HEK293T (cell line): ENCODE data around the gene PTPN11.
"Not testable (repeated sequence)": the region's sequence is repeated elsewhere in the genome, so short reads cannot be mapped to it uniquely, and the experiment has no call there.

ENCODE experiments used
- CTCF ChIA-PET: fragments of 350-600 bp; formaldehyde crosslinking; extraction: SDS; loops from one replicate; lab custom pipeline; 2021; ENCODE audit warnings: antibody characterized with exemption, inconsistent platforms; lab: Yijun Ruan, JAX
- POLR2A ChIA-PET: fragments of 350-600 bp; formaldehyde crosslinking; extraction: SDS; loops from one replicate; lab custom pipeline; 2020; ENCODE audit warnings: antibody characterized with exemption, inconsistent platforms; lab: Yijun Ruan, JAX
- DNase-seq: peaks from one replicate; pipeline ENCODE4 v3.0.0; 2012; ENCODE audit warnings: mixed read lengths; ENCODE audit errors: extremely low spot score
- ARNT ChIP-seq: fragments of 450-650 bp; IDR thresholded peaks from 2 replicates; pipeline ENCODE4 v1.6.1; 2017; ENCODE audit warnings: mild to moderate bottlenecking
- BHLHE40 ChIP-seq: fragments of 450-650 bp; IDR thresholded peaks from 2 replicates; pipeline ENCODE4 v1.6.1; 2016; ENCODE audit warnings: mild to moderate bottlenecking, moderate library complexity, borderline replicate concordance
- CTBP1 ChIP-seq: fragments of 450-650 bp; IDR thresholded peaks from 2 replicates; pipeline ENCODE4 v1.6.1; 2016; ENCODE audit warnings: borderline replicate concordance
- ELF4 ChIP-seq: fragments of 450-650 bp; IDR thresholded peaks from 2 replicates; pipeline ENCODE4 v1.6.1; 2017; ENCODE audit warnings: antibody characterized with exemption
- FOXA1 ChIP-seq: fragments of 450-650 bp; IDR thresholded peaks from 2 replicates; pipeline ENCODE4 v1.6.1; 2016; ENCODE audit warnings: mild to moderate bottlenecking
- FOXK2 ChIP-seq: fragments of 450-650 bp; IDR thresholded peaks from 2 replicates; pipeline ENCODE4 v1.6.1; 2016; ENCODE audit warnings: mild to moderate bottlenecking
- FOXM1 ChIP-seq: fragments of 450-650 bp; IDR thresholded peaks from 2 replicates; pipeline ENCODE4 v1.6.1; 2017; ENCODE audit warnings: mild to moderate bottlenecking, borderline replicate concordance
- HDGF ChIP-seq: fragments of 450-650 bp; IDR thresholded peaks from 2 replicates; pipeline ENCODE4 v1.6.1; 2017; ENCODE audit warnings: antibody characterized with exemption, borderline replicate concordance
- L3MBTL2 ChIP-seq: fragments of 450-650 bp; conservative IDR thresholded peaks from 2 replicates; pipeline ENCODE4 v1.6.1; 2016; ENCODE audit warnings: mild to moderate bottlenecking
- LEF1 ChIP-seq: fragments of 450-650 bp; IDR thresholded peaks from 2 replicates; pipeline ENCODE4 v1.6.1; 2017; ENCODE audit warnings: mild to moderate bottlenecking, borderline replicate concordance
- NFRKB ChIP-seq: fragments of 450-650 bp; IDR thresholded peaks from 2 replicates; pipeline ENCODE4 v1.6.1; 2016; ENCODE audit warnings: mild to moderate bottlenecking, moderate library complexity
- PKNOX1 ChIP-seq: fragments of 450-650 bp; IDR thresholded peaks from 2 replicates; pipeline ENCODE4 v1.6.1; 2016
- SP1 ChIP-seq: fragments of 450-650 bp; IDR thresholded peaks from 2 replicates; pipeline ENCODE4 v1.6.1; 2017
- SUZ12 ChIP-seq: fragments of 450-650 bp; IDR thresholded peaks from 2 replicates; pipeline ENCODE4 v1.6.1; 2016; ENCODE audit warnings: mild to moderate bottlenecking
- TARDBP ChIP-seq: fragments of 450-650 bp; IDR thresholded peaks from 2 replicates; pipeline ENCODE4 v1.6.1; 2016
- ZNF384 ChIP-seq: fragments of 450-650 bp; IDR thresholded peaks from 2 replicates; pipeline ENCODE4 v1.6.1; 2016

Gene PTPN11

GRCh38 chr12:112430929-112431328, 12.2 kb downstream of the PTPN11 start:
- no peak for DNase-seq
- ChIA-PET CTCF (no interaction called here), POLR2A (no interaction called here)
- no peak for TF ChIP-seq PKNOX1
- no peak for TF ChIP-seq ELF4
- TF ChIP-seq HDGF = no peak
- no peak for TF ChIP-seq ARNT
- no peak for TF ChIP-seq CTBP1
- no peak for TF ChIP-seq FOXK2
- TF ChIP-seq ZNF384 = no peak
- TF ChIP-seq FOXM1 = no peak
- no peak for TF ChIP-seq BHLHE40
- no peak for TF ChIP-seq TARDBP

- no peak for TF ChIP-seq ZNF384
- TF ChIP-seq L3MBTL2 = no peak
- no peak for TF ChIP-seq SUZ12
- TF ChIP-seq SP1 = no peak
- TF ChIP-seq HDGF = no peak
- no peak for TF ChIP-seq PKNOX1
- no peak for TF ChIP-seq FOXA1
- no peak for TF ChIP-seq NFRKB
- no peak for TF ChIP-seq BHLHE40
- TF ChIP-seq LEF1 = no peak
- TF ChIP-seq CTBP1 = no peak
- no peak for TF ChIP-seq TARDBP
- DNase-seq = no peak
- CTCF ChIA-PET = no interaction called here
- POLR2A ChIA-PET = no interaction called here
Measured at GRCh38 chr12:112431965-112432364, 13.2 kb downstream of the PTPN11 start.

GRCh38 chr12:112433551-112433950, 14.8 kb downstream of the PTPN11 start:
- DNase-seq = no peak
- POLR2A ChIA-PET = no interaction called here
- TF ChIP-seq CTBP1 (no peak), L3MBTL2 (no peak), SUZ12 (no peak), FOXA1 (no peak), TARDBP (no peak), FOXK2 (no peak), HDGF (no peak), FOXM1 (no peak), LEF1 (no peak), ZNF384 (no peak), PKNOX1 (no peak), ELF4 (no peak), ARNT (no peak), NFRKB (no peak), SP1 (no peak), BHLHE40 (no peak)
- CTCF ChIA-PET = no interaction called here

GRCh38 chr12:112438645-112439044, 19.9 kb downstream of the PTPN11 start:
- CTCF ChIA-PET, POLR2A ChIA-PET, DNase-seq: not testable (repeated sequence)

- TF ChIP-seq L3MBTL2 = no peak
- no peak for TF ChIP-seq PKNOX1
- TF ChIP-seq BHLHE40 = no peak
- no peak for TF ChIP-seq TARDBP
- TF ChIP-seq ELF4 = no peak
- TF ChIP-seq HDGF = no peak
- no peak for DNase-seq
- POLR2A ChIA-PET = no interaction called here
- CTCF ChIA-PET = no interaction called here
Measured at GRCh38 chr12:112439769-112440168, 21.0 kb downstream of the PTPN11 start.

- CTCF ChIA-PET, DNase-seq, POLR2A ChIA-PET: not testable (repeated sequence)
Measured at GRCh38 chr12:112440653-112441052, 21.9 kb downstream of the PTPN11 start.

GRCh38 chr12:112443916-112444315, 25.2 kb downstream of the PTPN11 start:
- CTCF ChIA-PET = no interaction called here
- no peak for DNase-seq
- POLR2A ChIA-PET = no interaction called here
- TF ChIP-seq L3MBTL2 = no peak
- no peak for TF ChIP-seq ARNT
- TF ChIP-seq FOXM1 = no peak
- no peak for TF ChIP-seq PKNOX1
- TF ChIP-seq LEF1 = no peak
- TF ChIP-seq ZNF384 = no peak
- no peak for TF ChIP-seq SUZ12
- no peak for TF ChIP-seq CTBP1
- TF ChIP-seq BHLHE40 = no peak
- TF ChIP-seq ELF4 = no peak
- no peak for TF ChIP-seq SP1
- TF ChIP-seq TARDBP = no peak
- no peak for TF ChIP-seq FOXA1
- TF ChIP-seq NFRKB = no peak
- no peak for TF ChIP-seq FOXK2
